ENCODE measurements around the gene DEPDC5.
"Not testable (repeated sequence)": the region's sequence is repeated elsewhere in the genome, so short reads cannot be mapped to it uniquely, and the experiment has no call there.

DNA sequence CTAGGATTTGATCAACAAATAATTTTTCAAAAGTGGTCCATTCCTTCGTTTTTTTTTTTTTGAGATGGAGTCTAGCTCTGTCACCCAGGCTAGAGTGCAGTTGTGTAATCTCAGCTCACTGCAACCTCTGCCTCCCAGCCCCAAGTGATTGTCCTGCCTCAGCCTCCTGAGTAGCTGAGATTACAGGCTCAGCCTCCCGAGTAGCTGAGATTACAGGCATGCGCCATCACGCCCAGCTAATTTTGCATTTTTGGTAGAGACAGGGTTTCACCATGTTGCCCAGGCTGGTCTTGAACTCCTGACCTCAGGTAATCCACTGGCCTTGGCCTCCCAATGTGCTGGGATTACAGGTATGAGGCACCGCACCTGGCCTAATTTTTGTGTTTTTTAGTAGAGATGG lies 5.0 kb downstream of the DEPDC5 start:
- TF ChIP-seq, protein P1, sequence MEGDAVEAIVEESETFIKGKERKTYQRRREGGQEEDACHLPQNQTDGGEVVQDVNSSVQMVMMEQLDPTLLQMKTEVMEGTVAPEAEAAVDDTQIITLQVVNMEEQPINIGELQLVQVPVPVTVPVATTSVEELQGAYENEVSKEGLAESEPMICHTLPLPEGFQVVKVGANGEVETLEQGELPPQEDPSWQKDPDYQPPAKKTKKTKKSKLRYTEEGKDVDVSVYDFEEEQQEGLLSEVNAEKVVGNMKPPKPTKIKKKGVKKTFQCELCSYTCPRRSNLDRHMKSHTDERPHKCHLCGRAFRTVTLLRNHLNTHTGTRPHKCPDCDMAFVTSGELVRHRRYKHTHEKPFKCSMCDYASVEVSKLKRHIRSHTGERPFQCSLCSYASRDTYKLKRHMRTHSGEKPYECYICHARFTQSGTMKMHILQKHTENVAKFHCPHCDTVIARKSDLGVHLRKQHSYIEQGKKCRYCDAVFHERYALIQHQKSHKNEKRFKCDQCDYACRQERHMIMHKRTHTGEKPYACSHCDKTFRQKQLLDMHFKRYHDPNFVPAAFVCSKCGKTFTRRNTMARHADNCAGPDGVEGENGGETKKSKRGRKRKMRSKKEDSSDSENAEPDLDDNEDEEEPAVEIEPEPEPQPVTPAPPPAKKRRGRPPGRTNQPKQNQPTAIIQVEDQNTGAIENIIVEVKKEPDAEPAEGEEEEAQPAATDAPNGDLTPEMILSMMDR (conservative IDR thresholded peaks at IDR 0.05): not testable (repeated sequence)
- TF ChIP-seq EZH2 (IDR thresholded peaks at IDR 0.05; ENCODE audit: low read depth): not testable (repeated sequence)

Measured in PC-9 (cell line).